ENCODE results near the gene QPCTL. TPM values are rescaled to one million over a fixed set of nuclear protein-coding genes. Genes with fewer than 3 reads are reported as not detected.

The QPCTL gene
- polyA plus RNA-seq, 1 of the 3 experiments (the other 2 are of a cell fraction), result 17.6 TPM

DNA sequence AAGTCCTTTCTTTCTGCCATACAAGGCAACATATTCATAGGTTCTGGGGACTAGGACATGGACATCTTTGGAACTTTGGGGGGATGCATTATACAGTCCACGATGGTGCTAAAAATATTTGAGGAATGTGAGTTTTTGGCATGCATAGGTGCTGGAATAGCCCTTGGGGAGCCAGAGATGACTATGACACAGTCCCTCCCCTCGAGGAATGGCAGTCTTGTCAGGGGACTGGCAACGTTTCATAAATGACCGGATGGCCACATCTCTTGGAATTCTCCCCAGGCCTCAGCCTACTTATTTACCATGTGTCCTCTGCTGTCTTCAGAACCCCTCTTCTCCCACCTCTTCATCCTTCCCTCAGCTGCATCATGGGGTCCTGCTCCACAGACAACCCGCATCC, 54.4 kb downstream of the QPCTL start:
- Histone ChIP-seq H3K9me2 (no peaks in the 10 kb centered on the region), H3K27me3 (ENCODE audit: insufficient read depth) (no peaks in the 10 kb centered on the region; the same call in 1 of the 2 replicates), H3K9ac (no peak overlapping the region), H3K79me2 (ENCODE audit: insufficient read depth) (no peaks in the 10 kb centered on the region), H3K4me3 (ENCODE audit: low read depth in 2 of 2, low read length in 1 of 2) (no peak overlapping the region), H3K27ac (ENCODE audit: low read depth in 2 of 2, low read length in 1 of 2) (no peak overlapping the region), H4K20me1 (ENCODE audit: insufficient read depth) (no peaks in the 10 kb centered on the region), H3F3A (replicated peaks; ENCODE audit: insufficient read depth) (no peaks in the 10 kb centered on the region), H3K4me1 (ENCODE audit: control insufficient read depth in 1 of 2, insufficient read depth in 2 of 2, low read depth in 1 of 2, low read length in 1 of 2) (no peaks in the 10 kb centered on the region), H3K4me2 (no peak overlapping the region), H2AFZ (ENCODE audit: low read depth) (no peak overlapping the region), H3K9me3 (no peaks in the 10 kb centered on the region), H3K36me3 (replicated peaks in 1 of 2; ENCODE audit: control insufficient read depth in 1 of 2, insufficient read depth in 2 of 2, low read length in 1 of 2) (no peaks in the 10 kb centered on the region)
- ChIA-PET POLR2A (no interaction called here), CTCF (interaction anchor here (1.1 to 1.7 kb wide), 2 partner anchors 53 to 70 kb away, joined by 3 to 4 read pairs; no protein-coding TSS in a partner anchor)
- 65% methylated on average over 5 of the region's 5 CpGs for WGBS (ENCODE audit: low lambda C conversion rate)
- TF ChIP-seq, protein P1, sequence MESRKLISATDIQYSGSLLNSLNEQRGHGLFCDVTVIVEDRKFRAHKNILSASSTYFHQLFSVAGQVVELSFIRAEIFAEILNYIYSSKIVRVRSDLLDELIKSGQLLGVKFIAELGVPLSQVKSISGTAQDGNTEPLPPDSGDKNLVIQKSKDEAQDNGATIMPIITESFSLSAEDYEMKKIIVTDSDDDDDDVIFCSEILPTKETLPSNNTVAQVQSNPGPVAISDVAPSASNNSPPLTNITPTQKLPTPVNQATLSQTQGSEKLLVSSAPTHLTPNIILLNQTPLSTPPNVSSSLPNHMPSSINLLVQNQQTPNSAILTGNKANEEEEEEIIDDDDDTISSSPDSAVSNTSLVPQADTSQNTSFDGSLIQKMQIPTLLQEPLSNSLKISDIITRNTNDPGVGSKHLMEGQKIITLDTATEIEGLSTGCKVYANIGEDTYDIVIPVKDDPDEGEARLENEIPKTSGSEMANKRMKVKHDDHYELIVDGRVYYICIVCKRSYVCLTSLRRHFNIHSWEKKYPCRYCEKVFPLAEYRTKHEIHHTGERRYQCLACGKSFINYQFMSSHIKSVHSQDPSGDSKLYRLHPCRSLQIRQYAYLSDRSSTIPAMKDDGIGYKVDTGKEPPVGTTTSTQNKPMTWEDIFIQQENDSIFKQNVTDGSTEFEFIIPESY (IDR thresholded peaks at IDR 0.05; ENCODE audit: borderline replicate concordance, low read depth), result no peak
- TF ChIP-seq, protein P2, sequence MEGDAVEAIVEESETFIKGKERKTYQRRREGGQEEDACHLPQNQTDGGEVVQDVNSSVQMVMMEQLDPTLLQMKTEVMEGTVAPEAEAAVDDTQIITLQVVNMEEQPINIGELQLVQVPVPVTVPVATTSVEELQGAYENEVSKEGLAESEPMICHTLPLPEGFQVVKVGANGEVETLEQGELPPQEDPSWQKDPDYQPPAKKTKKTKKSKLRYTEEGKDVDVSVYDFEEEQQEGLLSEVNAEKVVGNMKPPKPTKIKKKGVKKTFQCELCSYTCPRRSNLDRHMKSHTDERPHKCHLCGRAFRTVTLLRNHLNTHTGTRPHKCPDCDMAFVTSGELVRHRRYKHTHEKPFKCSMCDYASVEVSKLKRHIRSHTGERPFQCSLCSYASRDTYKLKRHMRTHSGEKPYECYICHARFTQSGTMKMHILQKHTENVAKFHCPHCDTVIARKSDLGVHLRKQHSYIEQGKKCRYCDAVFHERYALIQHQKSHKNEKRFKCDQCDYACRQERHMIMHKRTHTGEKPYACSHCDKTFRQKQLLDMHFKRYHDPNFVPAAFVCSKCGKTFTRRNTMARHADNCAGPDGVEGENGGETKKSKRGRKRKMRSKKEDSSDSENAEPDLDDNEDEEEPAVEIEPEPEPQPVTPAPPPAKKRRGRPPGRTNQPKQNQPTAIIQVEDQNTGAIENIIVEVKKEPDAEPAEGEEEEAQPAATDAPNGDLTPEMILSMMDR (IDR thresholded peaks at IDR 0.05), result no peak
- TF ChIP-seq, protein P3, sequence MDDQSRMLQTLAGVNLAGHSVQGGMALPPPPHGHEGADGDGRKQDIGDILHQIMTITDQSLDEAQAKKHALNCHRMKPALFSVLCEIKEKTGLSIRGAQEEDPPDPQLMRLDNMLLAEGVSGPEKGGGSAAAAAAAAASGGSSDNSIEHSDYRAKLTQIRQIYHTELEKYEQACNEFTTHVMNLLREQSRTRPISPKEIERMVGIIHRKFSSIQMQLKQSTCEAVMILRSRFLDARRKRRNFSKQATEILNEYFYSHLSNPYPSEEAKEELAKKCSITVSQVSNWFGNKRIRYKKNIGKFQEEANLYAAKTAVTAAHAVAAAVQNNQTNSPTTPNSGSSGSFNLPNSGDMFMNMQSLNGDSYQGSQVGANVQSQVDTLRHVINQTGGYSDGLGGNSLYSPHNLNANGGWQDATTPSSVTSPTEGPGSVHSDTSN (IDR thresholded peaks at IDR 0.05), result no peak
- TF ChIP-seq GABPA (IDR thresholded peaks at IDR 0.05; ENCODE audit: low read depth) (no peak), RAD21 (IDR thresholded peaks at IDR 0.05; ENCODE audit: low read length) (no peak), NRF1 (IDR thresholded peaks at IDR 0.05; ENCODE audit: low read depth, low read length) (no peak)
- TF ChIP-seq, protein P4, sequence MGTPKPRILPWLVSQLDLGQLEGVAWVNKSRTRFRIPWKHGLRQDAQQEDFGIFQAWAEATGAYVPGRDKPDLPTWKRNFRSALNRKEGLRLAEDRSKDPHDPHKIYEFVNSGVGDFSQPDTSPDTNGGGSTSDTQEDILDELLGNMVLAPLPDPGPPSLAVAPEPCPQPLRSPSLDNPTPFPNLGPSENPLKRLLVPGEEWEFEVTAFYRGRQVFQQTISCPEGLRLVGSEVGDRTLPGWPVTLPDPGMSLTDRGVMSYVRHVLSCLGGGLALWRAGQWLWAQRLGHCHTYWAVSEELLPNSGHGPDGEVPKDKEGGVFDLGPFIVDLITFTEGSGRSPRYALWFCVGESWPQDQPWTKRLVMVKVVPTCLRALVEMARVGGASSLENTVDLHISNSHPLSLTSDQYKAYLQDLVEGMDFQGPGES (IDR thresholded peaks at IDR 0.05; ENCODE audit: low read depth, low read length), result no peak
- DNase-seq, result no peak

DNA sequence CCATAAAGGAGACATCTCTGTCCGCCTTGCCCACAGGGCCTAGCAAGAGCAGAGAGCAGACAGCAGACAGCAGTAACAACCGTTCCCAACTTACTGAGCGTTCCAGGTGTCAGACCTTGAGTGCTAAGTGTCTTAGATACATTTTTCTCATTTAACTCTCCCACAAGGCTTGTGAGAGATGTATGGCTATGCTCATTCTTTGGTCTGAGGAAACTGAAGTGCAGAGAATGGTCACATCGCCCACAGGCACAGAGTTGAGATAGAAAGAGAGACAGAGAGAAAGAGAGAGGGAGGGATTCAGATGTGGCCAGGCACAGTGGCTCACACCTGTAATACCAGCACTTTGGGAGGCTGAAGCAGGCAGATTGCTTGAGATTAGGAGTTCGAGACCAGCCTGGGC, 55.0 kb downstream of the QPCTL start:
- Histone ChIP-seq H3K4me1 (ENCODE audit: control insufficient read depth in 1 of 2, insufficient read depth in 2 of 2, low read depth in 1 of 2, low read length in 1 of 2) (no peaks in the 10 kb centered on the region), H3K27ac (ENCODE audit: low read depth in 2 of 2, low read length in 1 of 2) (no peak overlapping the region), H3K9ac (no peak overlapping the region), H3K4me3 (ENCODE audit: low read depth in 2 of 2, low read length in 1 of 2) (no peak overlapping the region), H3K9me3 (no peaks in the 10 kb centered on the region), H3K36me3 (replicated peaks in 1 of 2; ENCODE audit: control insufficient read depth in 1 of 2, insufficient read depth in 2 of 2, low read length in 1 of 2) (no peaks in the 10 kb centered on the region), H3K4me2 (no peak overlapping the region), H3K79me2 (ENCODE audit: insufficient read depth) (no peaks in the 10 kb centered on the region), H4K20me1 (ENCODE audit: insufficient read depth) (no peaks in the 10 kb centered on the region), H2AFZ (ENCODE audit: low read depth) (no peak overlapping the region), H3K9me2 (no peaks in the 10 kb centered on the region), H3F3A (replicated peaks; ENCODE audit: insufficient read depth) (no peaks in the 10 kb centered on the region), H3K27me3 (ENCODE audit: insufficient read depth) (no peaks in the 10 kb centered on the region; the same call in 1 of the 2 replicates)
- no peak for DNase-seq
- ChIA-PET POLR2A (no interaction called here), CTCF (no interaction called here)
- 76% methylated on average over 5 of the region's 5 CpGs for WGBS (ENCODE audit: low lambda C conversion rate)
- TF ChIP-seq CHD2 (IDR thresholded peaks at IDR 0.05; ENCODE audit: low read length, partially characterized antibody), result no peak
- no peak for TF ChIP-seq FOXJ3 (CRISPR knock-in tag; IDR thresholded peaks at IDR 0.05)
- TF ChIP-seq TEAD4 (IDR thresholded peaks at IDR 0.05; ENCODE audit: borderline replicate concordance, insufficient read depth), result no peak
- TF ChIP-seq, protein P2 (IDR thresholded peaks at IDR 0.05), result no peak
- TF ChIP-seq, protein P5, sequence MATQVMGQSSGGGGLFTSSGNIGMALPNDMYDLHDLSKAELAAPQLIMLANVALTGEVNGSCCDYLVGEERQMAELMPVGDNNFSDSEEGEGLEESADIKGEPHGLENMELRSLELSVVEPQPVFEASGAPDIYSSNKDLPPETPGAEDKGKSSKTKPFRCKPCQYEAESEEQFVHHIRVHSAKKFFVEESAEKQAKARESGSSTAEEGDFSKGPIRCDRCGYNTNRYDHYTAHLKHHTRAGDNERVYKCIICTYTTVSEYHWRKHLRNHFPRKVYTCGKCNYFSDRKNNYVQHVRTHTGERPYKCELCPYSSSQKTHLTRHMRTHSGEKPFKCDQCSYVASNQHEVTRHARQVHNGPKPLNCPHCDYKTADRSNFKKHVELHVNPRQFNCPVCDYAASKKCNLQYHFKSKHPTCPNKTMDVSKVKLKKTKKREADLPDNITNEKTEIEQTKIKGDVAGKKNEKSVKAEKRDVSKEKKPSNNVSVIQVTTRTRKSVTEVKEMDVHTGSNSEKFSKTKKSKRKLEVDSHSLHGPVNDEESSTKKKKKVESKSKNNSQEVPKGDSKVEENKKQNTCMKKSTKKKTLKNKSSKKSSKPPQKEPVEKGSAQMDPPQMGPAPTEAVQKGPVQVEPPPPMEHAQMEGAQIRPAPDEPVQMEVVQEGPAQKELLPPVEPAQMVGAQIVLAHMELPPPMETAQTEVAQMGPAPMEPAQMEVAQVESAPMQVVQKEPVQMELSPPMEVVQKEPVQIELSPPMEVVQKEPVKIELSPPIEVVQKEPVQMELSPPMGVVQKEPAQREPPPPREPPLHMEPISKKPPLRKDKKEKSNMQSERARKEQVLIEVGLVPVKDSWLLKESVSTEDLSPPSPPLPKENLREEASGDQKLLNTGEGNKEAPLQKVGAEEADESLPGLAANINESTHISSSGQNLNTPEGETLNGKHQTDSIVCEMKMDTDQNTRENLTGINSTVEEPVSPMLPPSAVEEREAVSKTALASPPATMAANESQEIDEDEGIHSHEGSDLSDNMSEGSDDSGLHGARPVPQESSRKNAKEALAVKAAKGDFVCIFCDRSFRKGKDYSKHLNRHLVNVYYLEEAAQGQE (IDR thresholded peaks at IDR 0.05; ENCODE audit: low read depth, low read length), result no peak
- TF ChIP-seq ELF1 (IDR thresholded peaks at IDR 0.05), result no peak
- no peak for TF ChIP-seq NFIC (IDR thresholded peaks at IDR 0.05; ENCODE audit: borderline replicate concordance)
- TF ChIP-seq JUND (IDR thresholded peaks at IDR 0.05), result no peak

All from SK-N-SH (cell line).